AG10803 (cell line): ENCODE data around the gene THOC1.
A peak's percentile ranks its signal among the peaks of the same experiment; 100 is the strongest.

Experiments
- DNase-seq: peaks from one replicate; pipeline ENCODE4 v3.0.0; 2010; ENCODE audit warnings: low read depth
- H3K4me3 ChIP-seq: 2 replicates; pipeline ENCODE4 v1.5.1; 2011; ENCODE audit warnings: mild to moderate bottlenecking, low read length, control low read depth
- TF ChIP-seq, protein P1 (sequence below): conservative IDR thresholded peaks from 2 replicates; pipeline ENCODE4 v1.5.1; 2011; ENCODE audit warnings: mild to moderate bottlenecking, low read length, control low read depth, inconsistent platforms

THOC1 gene

GRCh38 chr18:240175-240574 lies 27.7 kb downstream of the THOC1 start:
- TF ChIP-seq, protein P1, sequence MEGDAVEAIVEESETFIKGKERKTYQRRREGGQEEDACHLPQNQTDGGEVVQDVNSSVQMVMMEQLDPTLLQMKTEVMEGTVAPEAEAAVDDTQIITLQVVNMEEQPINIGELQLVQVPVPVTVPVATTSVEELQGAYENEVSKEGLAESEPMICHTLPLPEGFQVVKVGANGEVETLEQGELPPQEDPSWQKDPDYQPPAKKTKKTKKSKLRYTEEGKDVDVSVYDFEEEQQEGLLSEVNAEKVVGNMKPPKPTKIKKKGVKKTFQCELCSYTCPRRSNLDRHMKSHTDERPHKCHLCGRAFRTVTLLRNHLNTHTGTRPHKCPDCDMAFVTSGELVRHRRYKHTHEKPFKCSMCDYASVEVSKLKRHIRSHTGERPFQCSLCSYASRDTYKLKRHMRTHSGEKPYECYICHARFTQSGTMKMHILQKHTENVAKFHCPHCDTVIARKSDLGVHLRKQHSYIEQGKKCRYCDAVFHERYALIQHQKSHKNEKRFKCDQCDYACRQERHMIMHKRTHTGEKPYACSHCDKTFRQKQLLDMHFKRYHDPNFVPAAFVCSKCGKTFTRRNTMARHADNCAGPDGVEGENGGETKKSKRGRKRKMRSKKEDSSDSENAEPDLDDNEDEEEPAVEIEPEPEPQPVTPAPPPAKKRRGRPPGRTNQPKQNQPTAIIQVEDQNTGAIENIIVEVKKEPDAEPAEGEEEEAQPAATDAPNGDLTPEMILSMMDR = no peak
- no peak for DNase-seq
- no peak overlapping the region for H3K4me3 ChIP-seq

DNA sequence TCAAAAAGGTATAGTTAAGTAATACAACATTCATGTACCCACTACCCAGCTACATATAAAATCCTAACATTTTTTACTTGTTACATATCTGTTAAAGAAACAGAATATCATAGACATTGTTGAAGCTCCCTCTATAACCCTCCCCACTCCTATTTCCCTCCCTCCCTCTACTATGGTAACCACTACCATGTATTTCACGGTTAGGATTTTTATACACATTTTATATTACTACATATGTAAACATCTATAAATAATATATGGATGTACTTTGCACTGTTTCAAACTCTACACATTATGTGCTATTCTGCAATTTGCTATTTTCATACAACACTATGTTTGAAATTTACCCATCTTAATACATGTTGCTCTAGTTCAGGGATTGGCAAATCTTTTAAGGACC lies 36.3 kb downstream of the THOC1 start:
- TF ChIP-seq, protein P1 = no peak
- no peak overlapping the region for H3K4me3 ChIP-seq
- DNase-seq = no peak

- TF ChIP-seq, protein P1 = no peak
- H3K4me3 ChIP-seq = no peak overlapping the region
- peak; percentile 72 for DNase-seq
Observed at GRCh38 chr18:228586-228985, 39.3 kb downstream of the THOC1 start.

DNA sequence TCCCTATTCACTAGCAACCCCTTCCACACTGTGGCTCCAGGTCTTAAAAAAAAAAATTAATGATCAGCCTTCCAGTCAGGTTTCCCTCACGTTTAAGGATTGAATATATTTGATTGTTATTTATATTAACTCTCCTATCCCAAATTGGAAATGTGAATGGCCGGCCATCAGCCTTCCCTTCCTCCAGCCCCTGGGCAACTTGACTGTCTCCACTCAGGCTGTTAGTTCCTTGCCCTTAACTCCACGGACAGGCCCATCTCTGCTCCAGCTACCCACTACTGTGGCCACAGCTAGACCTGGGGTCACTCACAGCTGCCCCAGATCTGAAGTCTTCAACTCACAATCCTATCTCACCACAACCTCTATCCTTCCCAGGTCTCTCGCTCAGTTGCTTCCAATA lies 39.9 kb downstream of the THOC1 start:
- TF ChIP-seq, protein P1 = no peak
- no peak overlapping the region for H3K4me3 ChIP-seq
- DNase-seq = no peak

DNA sequence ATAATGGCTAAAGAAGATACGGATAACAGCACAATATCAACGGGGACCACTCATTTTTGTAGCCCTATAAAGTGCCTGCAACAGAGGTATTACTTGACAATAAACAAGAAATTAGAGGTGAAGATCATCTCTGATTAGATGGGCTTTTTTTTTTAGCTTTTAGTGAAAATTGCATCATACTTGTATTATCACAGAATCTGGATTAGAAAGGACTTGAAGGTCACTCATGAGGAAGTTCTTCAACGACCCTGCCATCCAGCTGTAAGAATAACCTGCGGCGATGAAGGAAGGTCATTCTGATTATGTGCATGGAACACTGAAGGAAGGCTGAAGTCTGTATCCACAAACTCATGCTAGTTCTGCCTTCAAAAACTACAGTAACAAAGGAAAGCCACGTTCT lies 40.5 kb downstream of the THOC1 start:
- H3K4me3 ChIP-seq = no peak overlapping the region
- TF ChIP-seq, protein P1 = no peak
- DNase-seq = no peak

DNA sequence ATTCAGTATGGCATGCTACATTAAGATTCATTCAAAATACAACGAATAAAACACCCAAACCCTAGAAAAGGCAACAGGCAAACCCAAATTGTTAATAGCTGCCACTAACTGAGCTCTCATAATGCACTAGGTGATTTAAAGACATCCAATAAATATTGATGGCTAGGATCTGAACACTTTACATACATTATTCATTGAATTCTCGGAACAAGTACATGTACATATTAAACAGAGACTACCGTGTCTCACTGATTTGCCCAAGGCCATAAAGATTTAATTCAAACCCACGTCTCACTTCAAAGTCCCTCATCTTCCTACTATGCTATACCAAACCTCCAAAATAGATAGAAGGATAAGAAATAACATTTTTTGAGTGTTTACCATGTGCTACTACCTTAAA lies 42.1 kb downstream of the THOC1 start:
- TF ChIP-seq, protein P1 = no peak
- DNase-seq = no peak
- H3K4me3 ChIP-seq = no peak overlapping the region

GRCh38 chr18:220708-221107 lies 47.1 kb downstream of the THOC1 start:
- H3K4me3 ChIP-seq = no peak overlapping the region
- no peak for DNase-seq
- TF ChIP-seq, protein P1 = no peak
